ENCODE results near the gene RAPGEF2. TPM values are rescaled to one million over a fixed set of nuclear protein-coding genes. Genes with fewer than 3 reads are reported as not detected.
"Not testable (repeated sequence)": the region's sequence is repeated elsewhere in the genome, so short reads cannot be mapped to it uniquely, and the experiment has no call there.

Gene RAPGEF2
- total and polyA plus RNA-seq, 7 donors, result 4.6 to 35.2 (median 20.4) TPM

GRCh38 chr4:159248384-159249178, 145.7 kb downstream of the RAPGEF2 start:
- no peaks in the 10 kb centered on the region for H3K27me3 ChIP-seq (ENCODE audit: insufficient read depth in 3 of 3, low read length in 2 of 3)
- H3K27ac ChIP-seq, result peak overlapping the region; percentile 81
- DNase-seq (no peak), ATAC-seq (peak; percentile 85 to 96 (median 93))
- peaks cover 33% of the 10 kb centered on the region for H3K4me1 ChIP-seq
- 27 to 32% (median 30%) methylated on average over 7 of the region's 7 CpGs for WGBS, 3 donors
- peaks cover 10% of the 10 kb centered on the region for H3K9me3 ChIP-seq
- peak overlapping the region; percentile 62 for H3K4me3 ChIP-seq
- TF ChIP-seq, protein P1, sequence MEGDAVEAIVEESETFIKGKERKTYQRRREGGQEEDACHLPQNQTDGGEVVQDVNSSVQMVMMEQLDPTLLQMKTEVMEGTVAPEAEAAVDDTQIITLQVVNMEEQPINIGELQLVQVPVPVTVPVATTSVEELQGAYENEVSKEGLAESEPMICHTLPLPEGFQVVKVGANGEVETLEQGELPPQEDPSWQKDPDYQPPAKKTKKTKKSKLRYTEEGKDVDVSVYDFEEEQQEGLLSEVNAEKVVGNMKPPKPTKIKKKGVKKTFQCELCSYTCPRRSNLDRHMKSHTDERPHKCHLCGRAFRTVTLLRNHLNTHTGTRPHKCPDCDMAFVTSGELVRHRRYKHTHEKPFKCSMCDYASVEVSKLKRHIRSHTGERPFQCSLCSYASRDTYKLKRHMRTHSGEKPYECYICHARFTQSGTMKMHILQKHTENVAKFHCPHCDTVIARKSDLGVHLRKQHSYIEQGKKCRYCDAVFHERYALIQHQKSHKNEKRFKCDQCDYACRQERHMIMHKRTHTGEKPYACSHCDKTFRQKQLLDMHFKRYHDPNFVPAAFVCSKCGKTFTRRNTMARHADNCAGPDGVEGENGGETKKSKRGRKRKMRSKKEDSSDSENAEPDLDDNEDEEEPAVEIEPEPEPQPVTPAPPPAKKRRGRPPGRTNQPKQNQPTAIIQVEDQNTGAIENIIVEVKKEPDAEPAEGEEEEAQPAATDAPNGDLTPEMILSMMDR (IDR thresholded peaks at IDR 0.05), result no peak
- intact Hi-C loops (cut with DNase I), result no loop called here
- H3K36me3 ChIP-seq (ENCODE audit: insufficient read depth in 1 of 2, low read depth in 1 of 2), result peaks cover 0 to 11% of the 10 kb centered on the region in 2 donors

GRCh38 chr4:159250751-159251325, 148.0 kb downstream of the RAPGEF2 start:
- no peak for ATAC-seq
- Histone ChIP-seq H3K4me1 (peaks cover 33% of the 10 kb centered on the region), H3K36me3 (ENCODE audit: insufficient read depth in 1 of 2, low read depth in 1 of 2) (peaks cover 0 to 4% of the 10 kb centered on the region in 2 donors), H3K9me3 (peaks cover 10% of the 10 kb centered on the region), H3K27me3 (ENCODE audit: insufficient read depth in 3 of 3, low read length in 2 of 3) (no peaks in the 10 kb centered on the region), H3K27ac (no peak overlapping the region), H3K4me3 (no peak overlapping the region)
- no peak for DNase-seq
- WGBS, 3 donors, result 96 to 97% (median 97%) methylated on average over 32 to 35 of the region's 35 CpGs
- TF ChIP-seq, protein P1 (IDR thresholded peaks at IDR 0.05), result no peak
- intact Hi-C loops (cut with DNase I), result no loop called here

DNA sequence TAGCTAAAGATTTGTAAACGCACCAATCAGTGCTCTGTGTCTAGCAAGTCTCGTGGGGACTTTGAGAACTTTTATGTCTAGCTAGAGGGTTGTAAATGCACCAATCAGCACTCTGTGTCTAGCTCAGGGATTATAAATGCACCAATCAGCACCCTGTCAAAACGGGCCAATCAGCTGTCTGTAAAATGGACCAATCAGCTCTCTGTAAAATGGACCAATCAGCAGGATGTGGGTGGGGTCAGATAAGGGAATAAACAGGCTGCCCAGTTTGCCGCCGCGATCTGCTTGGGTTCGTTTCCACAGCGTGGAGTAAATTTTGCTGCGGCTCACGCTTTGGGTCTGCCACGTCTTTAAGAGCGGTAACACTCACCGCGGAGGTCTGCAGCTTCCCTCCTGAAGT, 148.7 kb downstream of the RAPGEF2 start:
- H3K27ac ChIP-seq; H3K4me3 ChIP-seq; intact Hi-C loops (cut with DNase I); H3K27me3 ChIP-seq (ENCODE audit: insufficient read depth in 3 of 3, low read length in 2 of 3); H3K9me3 ChIP-seq; H3K36me3 ChIP-seq (ENCODE audit: insufficient read depth in 1 of 2, low read depth in 1 of 2); DNase-seq; ATAC-seq: not testable (repeated sequence)
- 90 to 98% (median 90%) methylated on average over 14 of the region's 14 CpGs for WGBS, 3 donors
- H3K4me1 ChIP-seq, result peaks cover 33% of the 10 kb centered on the region

DNA sequence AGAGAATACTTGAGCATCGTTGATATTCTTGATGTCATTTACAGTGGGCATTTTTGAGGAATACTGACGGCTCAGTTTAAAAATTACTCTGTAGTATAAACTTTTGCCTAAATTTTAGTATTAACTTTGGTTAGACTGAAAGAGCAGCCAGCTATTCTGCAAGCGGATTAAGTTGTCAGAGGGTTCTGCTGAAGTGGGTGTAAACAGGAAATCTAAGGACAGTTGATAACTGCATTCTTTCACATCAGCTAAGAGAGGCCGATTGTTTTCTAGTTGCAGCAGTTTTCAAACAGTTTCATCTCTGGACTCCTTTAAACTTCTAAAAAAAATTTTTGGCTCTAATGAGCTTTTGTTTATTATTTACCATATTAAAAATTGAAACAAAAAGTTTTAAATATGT, 149.6 kb downstream of the RAPGEF2 start:
- no peak for ATAC-seq
- WGBS, 3 donors, result 40 to 53% (median 45%) methylated on average over 4 of the region's 4 CpGs
- peak overlapping the region; percentile 21 for H3K27ac ChIP-seq

DNA sequence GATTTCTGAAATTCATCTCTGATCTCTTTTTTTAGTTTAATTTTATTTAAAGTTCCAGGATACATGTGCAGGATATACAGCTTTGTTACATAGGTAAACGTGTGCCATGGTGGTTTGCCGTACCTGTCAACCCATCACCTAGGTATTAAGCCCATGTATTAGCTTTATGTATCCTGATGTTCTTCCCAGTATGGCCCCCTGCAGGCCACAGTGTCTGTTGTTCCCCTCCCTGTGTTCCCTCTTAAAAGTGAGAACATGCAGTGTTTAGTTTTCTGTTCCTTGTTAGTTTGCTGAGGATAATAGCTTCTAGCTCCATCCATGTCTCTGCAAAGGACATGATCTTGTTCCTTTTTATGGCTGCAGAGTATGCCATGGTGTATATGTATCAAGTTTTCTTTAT, 153.2 kb downstream of the RAPGEF2 start:
- WGBS, 3 donors, result 94 to 98% (median 96%) methylated on average over 2 of the region's 2 CpGs
- H3K27ac ChIP-seq, result no peak overlapping the region
- peaks cover 21% of the 10 kb centered on the region for H3K4me1 ChIP-seq
- ATAC-seq (no peak), DNase-seq (no peak)
- H3K4me3 ChIP-seq, result no peak overlapping the region
- H3K36me3 ChIP-seq (ENCODE audit: insufficient read depth in 1 of 2, low read depth in 1 of 2), result peaks cover 0 to 4% of the 10 kb centered on the region in 2 donors
- intact Hi-C loops (cut with DNase I), result no loop called here
- TF ChIP-seq, protein P1 (IDR thresholded peaks at IDR 0.05), result no peak
- no peaks in the 10 kb centered on the region for H3K27me3 ChIP-seq (ENCODE audit: insufficient read depth in 3 of 3, low read length in 2 of 3)
- peaks cover 6% of the 10 kb centered on the region for H3K9me3 ChIP-seq

More for the DNA sequence above, 149.6 kb downstream of the RAPGEF2 start:
- intact Hi-C loops (cut with DNase I), result no loop called here
- TF ChIP-seq, protein P1 (IDR thresholded peaks at IDR 0.05), result no peak
- Histone ChIP-seq H3K4me1 (peaks cover 27% of the 10 kb centered on the region), H3K4me3 (no peak overlapping the region), H3K36me3 (ENCODE audit: insufficient read depth in 1 of 2, low read depth in 1 of 2) (peaks cover 0 to 4% of the 10 kb centered on the region in 2 donors), H3K9me3 (peaks cover 10% of the 10 kb centered on the region), H3K27me3 (ENCODE audit: insufficient read depth in 3 of 3, low read length in 2 of 3) (no peaks in the 10 kb centered on the region)
- no peak for DNase-seq
